ENCODE results near the gene SAMD4A.

DNA sequence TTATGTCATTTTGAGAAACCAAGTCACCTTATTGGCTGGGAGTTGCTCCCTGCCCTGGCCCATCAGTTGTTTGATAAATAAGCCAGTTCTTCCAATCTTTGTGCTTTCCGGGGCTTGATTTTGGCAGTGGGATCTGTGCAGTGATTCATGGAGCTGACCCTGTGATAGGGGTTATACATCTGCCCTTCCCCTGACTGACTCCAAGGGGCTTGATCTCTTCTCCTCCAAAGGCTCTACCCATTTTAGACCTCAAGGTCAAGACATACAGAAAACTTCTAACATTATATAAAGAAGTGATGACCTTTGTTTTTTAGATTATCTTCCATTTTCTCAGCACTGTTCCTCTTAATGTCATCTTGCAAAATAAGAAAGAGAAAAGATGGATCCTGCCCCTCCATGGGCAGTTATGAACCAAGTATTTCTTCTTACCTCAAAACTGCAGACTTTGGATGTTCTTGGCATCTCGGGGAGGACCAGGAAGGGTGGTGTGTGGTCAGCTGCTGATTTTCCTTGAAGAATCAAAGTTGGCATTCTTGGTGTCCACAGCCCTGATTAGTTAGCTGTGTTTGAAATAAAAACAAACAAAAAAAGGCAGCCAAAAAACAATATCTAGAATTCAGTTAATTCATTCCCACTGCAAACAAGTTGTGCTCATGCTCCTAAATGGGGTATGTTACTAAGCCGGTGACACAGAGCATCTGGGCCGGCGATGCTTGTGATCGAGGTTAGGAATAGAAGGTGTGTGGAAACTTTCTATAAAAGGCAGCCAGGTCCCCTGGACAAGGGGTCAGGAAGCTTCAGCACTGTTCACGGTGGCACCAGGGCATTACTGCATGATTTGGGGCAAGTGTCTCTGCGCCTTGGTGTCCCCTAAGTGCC lies 120.2 kb downstream of the SAMD4A start:
- TF ChIP-seq EP300 (IDR thresholded peaks at IDR 0.05; ENCODE audit: borderline replicate concordance) = no peak
- TF ChIP-seq, protein P1, sequence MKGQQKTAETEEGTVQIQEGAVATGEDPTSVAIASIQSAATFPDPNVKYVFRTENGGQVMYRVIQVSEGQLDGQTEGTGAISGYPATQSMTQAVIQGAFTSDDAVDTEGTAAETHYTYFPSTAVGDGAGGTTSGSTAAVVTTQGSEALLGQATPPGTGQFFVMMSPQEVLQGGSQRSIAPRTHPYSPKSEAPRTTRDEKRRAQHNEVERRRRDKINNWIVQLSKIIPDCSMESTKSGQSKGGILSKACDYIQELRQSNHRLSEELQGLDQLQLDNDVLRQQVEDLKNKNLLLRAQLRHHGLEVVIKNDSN (IDR thresholded peaks at IDR 0.05) = no peak
- no peak for TF ChIP-seq EGR1 (IDR thresholded peaks at IDR 0.05)
- no peak for TF ChIP-seq CEBPB (IDR thresholded peaks at IDR 0.05)
- TF ChIP-seq MAX (IDR thresholded peaks at IDR 0.05) = no peak
- TF ChIP-seq RAD21 (IDR thresholded peaks at IDR 0.05; ENCODE audit: low read depth) = no peak
- no peak for TF ChIP-seq FOXM1 (IDR thresholded peaks at IDR 0.05; ENCODE audit: borderline replicate concordance, low read depth)
- TF ChIP-seq NFIC (IDR thresholded peaks at IDR 0.05) = no peak
- TF ChIP-seq TCF12 (IDR thresholded peaks at IDR 0.05; ENCODE audit: low read depth) = no peak

Data from Ishikawa (cell line).